Liver (tissue), 3 donors: ENCODE measurements around the gene TBCB.
A peak's percentile ranks its signal among the peaks of the same experiment; 100 is the strongest.

ENCODE experiments used
- FOXA1 ChIP-seq: IDR thresholded peaks from 2 replicates; pipeline ENCODE4 v1.6.1; 2016; ENCODE audit warnings: antibody characterized with exemption
- JUND ChIP-seq, 2 donors: IDR thresholded peaks; 2 replicates each; pipeline ENCODE4 v1.6.1; 2016; ENCODE audit warnings: antibody characterized with exemption in 2 of 2
- YY1 ChIP-seq: IDR thresholded peaks from 2 replicates; pipeline ENCODE4 v1.6.1; 2016; ENCODE audit warnings: antibody characterized with exemption, mild to moderate bottlenecking
- TF ChIP-seq, protein P1 (sequence below): fragments of 150-350 bp; IDR thresholded peaks from 2 replicates; pipeline ENCODE4 v1.5.1; 2017; ENCODE audit warnings: improper control_type of control experiment, low read depth, low read length; ENCODE audit not compliant: missing input control
- TF ChIP-seq, protein P2 (sequence below): IDR thresholded peaks from 2 replicates; pipeline ENCODE4 v1.6.1; 2016; ENCODE audit warnings: antibody characterized with exemption
- TF ChIP-seq, protein P3 (sequence below): IDR thresholded peaks from 2 replicates; pipeline ENCODE4 v1.6.1; 2016; ENCODE audit warnings: antibody characterized with exemption
- donor health status: healthy.
- donor health status: healthy.

DNA sequence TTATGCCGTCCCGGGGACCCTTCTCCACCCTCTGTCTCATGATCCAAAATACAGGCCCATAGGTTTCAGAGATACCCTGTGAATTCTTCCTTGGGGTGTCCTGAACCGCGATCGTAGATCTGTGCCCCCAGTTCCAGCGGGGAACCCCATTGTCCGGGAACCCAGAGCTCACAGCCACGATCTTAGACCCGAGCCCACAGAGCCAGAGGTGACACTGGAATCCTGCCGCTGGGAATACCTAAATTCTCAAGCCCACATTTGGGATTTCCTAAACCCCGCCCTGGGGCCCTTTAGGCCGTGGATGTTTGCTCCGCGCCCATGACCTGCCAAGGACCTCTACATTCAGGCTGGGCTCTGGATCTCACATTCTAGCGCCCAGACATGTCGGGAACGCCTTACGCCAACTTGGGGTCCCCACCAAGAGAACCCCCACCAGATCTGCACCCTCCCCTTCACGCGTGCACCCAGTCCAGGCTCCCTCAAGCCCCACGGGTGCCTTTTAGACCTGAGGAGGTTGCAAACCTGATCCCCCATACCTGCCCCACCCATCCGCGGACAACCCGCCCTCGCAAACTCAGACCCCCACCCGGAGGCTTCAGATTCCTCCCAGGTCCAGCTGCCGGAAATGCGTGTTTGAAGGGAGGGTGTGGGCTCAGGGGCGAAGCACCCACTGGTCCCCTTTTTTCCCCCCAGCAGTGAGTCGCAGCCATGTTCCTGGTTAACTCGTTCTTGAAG, 25.2 kb downstream of the TBCB start:
- TF ChIP-seq JUND (IDR thresholded peaks at IDR 0.05), result no peak
- TF ChIP-seq, protein P1, sequence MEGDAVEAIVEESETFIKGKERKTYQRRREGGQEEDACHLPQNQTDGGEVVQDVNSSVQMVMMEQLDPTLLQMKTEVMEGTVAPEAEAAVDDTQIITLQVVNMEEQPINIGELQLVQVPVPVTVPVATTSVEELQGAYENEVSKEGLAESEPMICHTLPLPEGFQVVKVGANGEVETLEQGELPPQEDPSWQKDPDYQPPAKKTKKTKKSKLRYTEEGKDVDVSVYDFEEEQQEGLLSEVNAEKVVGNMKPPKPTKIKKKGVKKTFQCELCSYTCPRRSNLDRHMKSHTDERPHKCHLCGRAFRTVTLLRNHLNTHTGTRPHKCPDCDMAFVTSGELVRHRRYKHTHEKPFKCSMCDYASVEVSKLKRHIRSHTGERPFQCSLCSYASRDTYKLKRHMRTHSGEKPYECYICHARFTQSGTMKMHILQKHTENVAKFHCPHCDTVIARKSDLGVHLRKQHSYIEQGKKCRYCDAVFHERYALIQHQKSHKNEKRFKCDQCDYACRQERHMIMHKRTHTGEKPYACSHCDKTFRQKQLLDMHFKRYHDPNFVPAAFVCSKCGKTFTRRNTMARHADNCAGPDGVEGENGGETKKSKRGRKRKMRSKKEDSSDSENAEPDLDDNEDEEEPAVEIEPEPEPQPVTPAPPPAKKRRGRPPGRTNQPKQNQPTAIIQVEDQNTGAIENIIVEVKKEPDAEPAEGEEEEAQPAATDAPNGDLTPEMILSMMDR, result peak; percentile 2
- TF ChIP-seq, protein P2, sequence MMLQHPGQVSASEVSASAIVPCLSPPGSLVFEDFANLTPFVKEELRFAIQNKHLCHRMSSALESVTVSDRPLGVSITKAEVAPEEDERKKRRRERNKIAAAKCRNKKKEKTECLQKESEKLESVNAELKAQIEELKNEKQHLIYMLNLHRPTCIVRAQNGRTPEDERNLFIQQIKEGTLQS, result no peak
- TF ChIP-seq, protein P3, sequence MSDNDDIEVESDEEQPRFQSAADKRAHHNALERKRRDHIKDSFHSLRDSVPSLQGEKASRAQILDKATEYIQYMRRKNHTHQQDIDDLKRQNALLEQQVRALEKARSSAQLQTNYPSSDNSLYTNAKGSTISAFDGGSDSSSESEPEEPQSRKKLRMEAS, result no peak
- no peak for TF ChIP-seq FOXA1
- no peak for TF ChIP-seq YY1
